KOPT-K1 (cell line): Measurements from ENCODE around the gene LOX.

Source experiments
- H3K27ac ChIP-seq: fragments of 200-600 bp; sonication (generic); 2 replicates; pipeline ENCODE4 v1.5.1; 2016; ENCODE audit warnings: antibody characterized with exemption, mild to moderate bottlenecking, low read depth, low read length; ENCODE audit not compliant: poor library complexity, severe bottlenecking
- H3K36me3 ChIP-seq: fragments of 200-600 bp; sonication (generic); 2 replicates; pipeline ENCODE4 v1.5.1; 2017; ENCODE audit warnings: antibody characterized with exemption, mild to moderate bottlenecking, low read length, moderate library complexity; ENCODE audit not compliant: insufficient read depth
- H3K9me3 ChIP-seq: fragments of 200-600 bp; sonication (generic); 2 replicates; pipeline ENCODE4 v1.5.1; 2017; ENCODE audit warnings: antibody characterized with exemption, low read length, mild to moderate bottlenecking; ENCODE audit not compliant: insufficient read depth, poor library complexity, severe bottlenecking

Gene LOX

GRCh38 chr5:122040636-122041302 is 37.3 kb downstream of the LOX start:
- peaks cover 8% of the 10 kb centered on the region; the same call in 1 of the 2 replicates for H3K36me3 ChIP-seq
- no peak overlapping the region for H3K27ac ChIP-seq
- H3K9me3 ChIP-seq, result peaks cover 12% of the 10 kb centered on the region

GRCh38 chr5:122036326-122036725 is 41.7 kb downstream of the LOX start:
- Histone ChIP-seq H3K9me3 (no peaks in the 10 kb centered on the region), H3K27ac (no peak overlapping the region), H3K36me3 (peaks cover 10% of the 10 kb centered on the region; the same call in 1 of the 2 replicates)

GRCh38 chr5:122035913-122036312 is 42.1 kb downstream of the LOX start:
- no peaks in the 10 kb centered on the region for H3K9me3 ChIP-seq
- H3K36me3 ChIP-seq, result peaks cover 11% of the 10 kb centered on the region
- H3K27ac ChIP-seq, result no peak overlapping the region

GRCh38 chr5:122031836-122032235 is 46.2 kb downstream of the LOX start:
- peaks cover 47% of the 10 kb centered on the region for H3K36me3 ChIP-seq
- no peak overlapping the region for H3K27ac ChIP-seq
- no peaks in the 10 kb centered on the region for H3K9me3 ChIP-seq

- Histone ChIP-seq H3K27ac (no peak overlapping the region), H3K36me3 (peaks cover 37% of the 10 kb centered on the region), H3K9me3 (no peaks in the 10 kb centered on the region)
Measured at GRCh38 chr5:122030251-122030650, 47.8 kb downstream of the LOX start.

- no peak overlapping the region for H3K27ac ChIP-seq
- H3K9me3 ChIP-seq, result no peaks in the 10 kb centered on the region
- peaks cover 37% of the 10 kb centered on the region for H3K36me3 ChIP-seq
Measured at GRCh38 chr5:122029818-122030217, 48.2 kb downstream of the LOX start.

GRCh38 chr5:122022966-122023365 is 55.1 kb downstream of the LOX start:
- H3K36me3 ChIP-seq, result peaks cover 58% of the 10 kb centered on the region
- no peaks in the 10 kb centered on the region for H3K9me3 ChIP-seq
- no peak overlapping the region for H3K27ac ChIP-seq

GRCh38 chr5:122019919-122020590 is 58.0 kb downstream of the LOX start:
- H3K9me3 ChIP-seq, result no peaks in the 10 kb centered on the region
- H3K36me3 ChIP-seq, result peaks cover 50% of the 10 kb centered on the region
- H3K27ac ChIP-seq, result no peak overlapping the region

- H3K36me3 ChIP-seq, result peaks cover 9% of the 10 kb centered on the region
- no peak overlapping the region for H3K27ac ChIP-seq
- H3K9me3 ChIP-seq, result no peaks in the 10 kb centered on the region
Measured at GRCh38 chr5:122015471-122015870, 62.6 kb downstream of the LOX start.

GRCh38 chr5:122014236-122014935 is 63.7 kb downstream of the LOX start:
- Histone ChIP-seq H3K9me3 (no peaks in the 10 kb centered on the region), H3K27ac (no peak overlapping the region), H3K36me3 (no peaks in the 10 kb centered on the region)
